ENCODE results near the gene PAGE5.

PAGE5 gene, protein sequence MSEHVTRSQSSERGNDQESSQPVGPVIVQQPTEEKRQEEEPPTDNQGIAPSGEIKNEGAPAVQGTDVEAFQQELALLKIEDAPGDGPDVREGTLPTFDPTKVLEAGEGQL

DNA sequence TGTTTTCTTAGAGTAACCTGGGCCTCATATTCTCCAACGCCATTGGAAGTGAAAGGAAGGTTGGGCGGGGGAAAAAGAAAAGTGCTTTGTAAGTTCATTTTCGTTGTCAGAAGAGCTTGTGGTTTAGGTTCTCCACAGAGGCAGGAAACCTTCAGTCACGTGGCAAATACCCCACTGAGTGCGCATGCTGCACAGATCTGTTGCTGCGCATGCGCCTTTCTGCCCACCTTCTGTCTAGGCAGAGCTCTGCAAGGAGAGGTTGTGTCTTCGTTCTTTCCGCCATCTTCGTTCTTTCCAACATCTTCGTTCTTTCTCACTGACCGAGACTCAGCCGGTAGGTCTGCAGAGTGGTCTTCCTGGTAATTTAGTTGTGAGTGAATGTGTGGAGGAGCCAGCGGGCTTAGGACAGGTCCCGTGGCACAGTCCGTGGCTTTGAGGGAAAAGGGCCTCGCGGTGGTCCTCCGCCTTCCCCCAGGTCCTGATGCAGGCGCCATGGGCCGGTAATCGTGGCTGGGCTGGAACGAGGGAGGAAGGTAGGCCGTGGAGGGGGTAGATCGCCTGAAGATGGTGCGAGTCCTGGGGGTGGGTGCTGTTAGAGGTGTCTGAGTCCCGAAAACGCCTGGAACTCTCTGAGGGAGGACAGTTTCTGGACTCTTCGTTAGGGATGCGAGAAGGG lies at the start of gene PAGE5:
TSS of gene PAGE5 (plus strand) at position 228 of the 676 bp plus-strand sequence. CDS start 1,037 bp downstream, outside the sequence.
- DNase-seq: no peak

DNA sequence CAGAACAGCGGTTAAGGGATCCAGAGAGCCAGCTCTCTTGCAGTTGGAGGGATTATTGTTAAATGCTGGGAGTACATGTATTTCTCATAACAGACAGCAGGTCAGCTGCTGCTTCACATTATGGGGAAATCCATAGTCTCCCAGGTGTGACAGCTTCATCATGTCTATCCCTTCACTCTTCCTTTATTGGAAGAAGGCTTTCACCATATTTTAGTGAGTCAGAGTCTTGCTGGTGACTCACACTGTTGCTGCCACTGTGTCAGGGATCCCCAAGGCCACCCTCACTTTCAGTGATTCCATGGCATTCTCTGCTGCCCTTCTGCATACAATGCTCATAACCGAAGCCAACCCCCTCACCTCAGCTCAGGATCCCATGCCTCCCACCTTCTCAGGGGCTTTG lies 32.9 kb upstream of the PAGE5 start:
- no peak for DNase-seq

DNA sequence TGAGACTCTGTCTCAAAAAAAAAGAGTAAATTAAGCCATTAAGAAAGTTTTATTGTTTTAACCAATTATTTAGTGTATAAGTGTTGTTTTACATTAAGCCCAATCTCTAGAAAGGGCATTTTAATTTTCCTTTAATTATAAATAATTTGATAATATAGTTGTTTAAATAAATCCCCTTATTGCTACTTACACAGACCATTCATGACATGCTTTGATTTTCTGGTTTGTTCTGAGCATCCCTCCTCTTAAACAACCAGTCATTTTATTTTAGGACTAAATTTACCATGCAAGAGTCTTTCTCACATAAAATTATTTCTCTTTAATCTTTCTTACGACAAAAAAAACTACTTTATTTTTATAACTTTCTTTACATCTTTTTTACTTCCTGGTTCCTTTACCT lies 23.5 kb upstream of the PAGE5 start:
- DNase-seq: no peak

DNA sequence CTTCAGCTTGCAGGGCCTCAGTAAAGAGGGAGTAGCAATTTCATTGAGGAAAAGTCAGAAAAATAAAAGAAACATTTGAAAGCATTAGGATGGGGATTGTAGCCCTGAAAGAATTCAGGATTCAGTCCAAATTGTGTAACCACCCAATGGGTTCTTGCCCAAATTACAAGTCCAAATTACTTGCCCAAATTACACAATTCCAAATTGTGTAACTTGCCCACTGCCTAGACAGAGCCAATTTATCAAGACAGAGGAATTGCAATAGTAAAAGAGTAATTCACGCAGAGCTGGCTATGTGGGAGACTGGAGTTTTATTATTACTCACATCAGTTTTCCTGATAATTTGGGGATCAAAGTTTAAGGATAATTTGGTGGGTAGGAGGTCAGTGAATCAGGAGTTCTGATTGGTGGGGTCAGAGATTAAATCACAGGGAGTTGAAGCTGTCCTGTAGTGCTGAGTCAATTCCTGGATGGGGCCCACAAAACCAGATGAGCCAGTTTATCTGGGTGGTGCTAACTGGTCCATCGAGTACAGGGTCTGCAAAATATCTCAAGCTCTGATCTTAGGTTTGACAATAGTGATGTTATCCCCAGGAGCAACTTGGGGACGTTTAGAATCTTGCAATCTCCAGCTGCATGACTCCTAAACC lies 18.1 kb upstream of the PAGE5 start:
- no peak for DNase-seq

DNA sequence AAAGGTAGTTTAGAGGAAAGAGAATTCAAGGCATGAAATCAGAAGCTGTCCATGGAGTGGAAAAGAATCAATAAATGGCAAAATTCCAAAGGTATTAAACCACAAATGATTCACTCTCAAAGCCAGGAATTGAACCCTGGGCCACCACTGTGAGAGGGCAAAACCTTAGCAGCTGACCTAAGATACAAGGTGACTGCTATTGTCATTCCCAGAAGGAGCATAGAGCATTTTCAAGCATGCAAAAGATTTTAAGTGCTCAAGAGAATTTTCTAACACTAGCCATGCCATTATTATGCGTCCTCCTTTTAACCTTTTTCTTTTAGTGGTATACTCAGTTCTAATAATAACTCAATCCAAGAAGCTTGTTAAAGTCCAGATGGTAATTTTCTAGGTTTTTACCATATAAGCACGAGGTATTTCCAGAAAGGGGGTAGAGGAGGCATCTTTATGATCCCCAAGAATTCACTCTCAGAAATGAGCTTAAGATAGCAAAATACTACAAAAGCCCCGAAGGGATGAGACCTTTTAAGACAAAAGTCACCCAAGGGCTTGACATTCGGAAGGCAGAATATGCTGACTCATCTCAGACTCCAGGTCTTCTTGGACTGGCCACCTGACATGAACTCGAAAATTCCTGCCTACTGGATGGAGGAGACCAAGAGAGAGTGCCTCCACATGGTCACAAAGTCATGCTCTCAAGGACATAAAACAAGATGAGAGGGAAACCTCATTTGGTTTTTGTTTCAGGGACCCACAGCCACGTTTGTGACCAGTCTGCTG lies 13.8 kb upstream of the PAGE5 start:
- DNase-seq: no peak

DNA sequence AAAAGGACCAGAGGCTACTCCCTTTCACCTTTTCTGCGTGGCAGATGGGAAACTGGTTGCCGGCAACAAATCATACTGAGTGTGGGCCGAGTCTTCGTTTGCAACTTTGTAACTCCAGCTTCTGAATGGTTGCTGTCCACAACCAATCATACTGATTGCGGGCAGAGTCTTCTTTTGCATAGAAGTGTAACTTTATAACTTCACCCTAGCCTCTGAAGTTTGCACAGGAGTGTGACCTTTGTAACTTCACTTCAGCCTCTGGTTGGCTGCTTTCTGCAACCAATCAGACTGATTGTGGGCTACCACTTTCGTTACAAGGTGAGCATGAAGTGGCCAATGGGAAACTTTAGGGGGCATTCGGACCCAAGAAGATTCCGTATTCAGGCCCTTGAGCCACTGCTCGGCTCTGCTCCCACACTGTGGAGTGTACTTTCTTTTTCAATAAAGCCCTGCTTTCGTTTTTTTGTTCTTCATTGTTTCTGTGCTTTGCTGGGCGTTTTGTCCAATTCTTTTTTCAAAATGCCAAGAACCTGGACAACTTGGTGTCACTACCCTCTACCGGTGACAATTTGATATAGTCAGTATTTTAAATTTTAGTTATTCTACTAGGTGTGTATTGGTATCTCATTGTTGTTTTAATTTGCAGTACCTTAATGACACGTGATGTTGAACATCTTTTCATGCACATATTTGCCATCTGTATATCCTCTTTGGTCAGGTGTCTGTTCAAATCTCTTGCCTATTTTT lies 9.0 kb upstream of the PAGE5 start:
- no peak for DNase-seq

DNA sequence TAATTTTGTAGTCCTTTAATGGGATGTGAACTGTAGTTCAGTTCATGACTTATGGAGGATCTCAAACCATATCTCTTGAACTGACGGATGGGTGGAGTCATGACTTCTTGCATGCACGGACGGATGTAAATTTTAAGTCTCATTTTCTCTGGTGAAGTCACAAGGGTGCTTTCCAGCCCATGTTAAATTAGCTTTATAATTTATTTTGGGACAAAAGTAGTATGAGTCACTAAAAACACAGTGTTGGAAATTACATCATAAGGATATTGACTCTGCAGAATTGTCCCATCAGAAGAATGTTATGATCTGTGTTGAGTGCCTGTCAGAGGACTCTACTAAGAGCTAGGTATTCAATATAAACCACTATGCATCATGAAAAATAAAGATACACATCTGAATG lies 6.8 kb upstream of the PAGE5 start:
- no peak for DNase-seq

DNA sequence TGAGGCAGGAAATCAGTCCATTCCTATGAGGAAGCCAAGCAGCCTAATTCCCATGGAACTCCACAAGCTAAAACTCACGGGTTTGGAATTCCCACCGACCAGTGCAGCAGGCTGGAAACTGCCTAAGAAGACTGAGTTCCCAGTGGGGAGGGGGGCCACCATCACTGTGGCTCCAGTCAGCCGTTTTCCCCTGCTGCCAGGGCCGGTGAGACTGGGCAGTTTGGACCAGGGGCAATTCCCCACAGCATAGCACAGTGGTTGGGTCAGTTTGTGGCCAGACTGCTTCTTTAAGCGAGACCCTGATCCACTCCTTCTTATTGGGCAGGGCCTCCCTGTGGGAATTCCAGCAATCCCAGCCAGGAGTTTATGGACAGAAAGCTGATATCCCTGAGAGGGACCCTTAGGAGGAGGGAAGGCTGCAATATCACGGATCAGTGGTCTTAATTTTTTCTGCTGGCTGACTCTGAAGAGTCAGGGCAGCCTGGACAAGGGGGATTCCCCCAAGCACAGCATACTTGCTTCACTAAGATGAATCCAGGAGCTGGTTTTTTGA lies 20.7 kb downstream of the PAGE5 start:
- no peak for DNase-seq

DNA sequence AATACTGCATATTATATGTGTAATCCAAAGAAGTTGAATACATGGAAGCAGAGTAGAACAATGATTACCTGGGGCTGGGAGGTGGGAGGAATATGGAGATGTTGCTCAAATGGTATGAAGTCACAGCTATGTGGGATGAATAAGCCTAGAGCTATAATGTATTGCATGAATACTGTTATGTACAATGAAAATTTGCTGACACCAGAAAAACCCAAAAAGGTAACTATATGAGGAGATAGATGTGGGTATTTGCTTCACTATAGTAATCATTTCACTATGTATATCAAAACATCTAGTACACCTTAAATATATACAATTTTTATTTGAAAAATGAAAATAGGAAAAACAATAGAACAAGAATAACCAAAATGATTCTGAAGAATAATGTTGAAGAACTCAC lies 33.4 kb downstream of the PAGE5 start:
- DNase-seq: no peak

DNA sequence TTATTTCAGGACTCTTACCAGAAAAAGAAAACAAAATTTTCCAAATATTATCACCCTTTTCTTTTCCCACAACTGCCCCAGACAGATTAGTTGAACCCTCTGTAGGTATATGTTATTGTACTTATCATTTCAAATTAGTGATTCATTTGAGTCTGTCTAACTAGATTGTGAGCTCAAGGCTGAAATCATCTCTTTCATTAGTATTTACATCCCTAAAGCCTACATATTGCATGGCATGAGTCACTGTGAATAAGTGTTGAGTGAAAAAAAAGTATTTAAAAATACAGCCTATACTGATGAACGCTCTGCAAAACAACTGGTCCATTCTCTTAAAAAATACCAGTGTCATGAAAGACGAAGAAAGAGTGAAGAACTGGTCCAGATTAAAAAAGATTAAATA lies 40.7 kb downstream of the PAGE5 start:
- DNase-seq: no peak

DNA sequence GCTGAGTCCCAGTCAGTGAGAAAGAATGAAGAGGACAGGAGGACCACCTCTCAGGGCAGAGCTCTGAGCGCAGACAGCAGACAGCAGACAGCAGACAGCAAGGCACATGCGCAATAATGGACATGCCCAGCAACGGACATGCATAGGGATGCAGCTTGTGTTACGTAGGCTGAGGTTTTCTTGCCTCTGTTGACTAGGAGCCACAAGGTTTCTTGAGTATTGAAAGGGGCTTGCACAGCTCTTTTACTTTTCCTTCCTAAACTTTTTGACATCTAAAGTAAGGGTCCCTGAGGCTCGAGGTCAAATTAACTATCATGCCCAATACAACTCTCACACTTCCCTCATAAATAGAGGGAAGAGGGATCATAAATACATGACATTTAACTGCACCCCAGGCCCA lies 44.7 kb downstream of the PAGE5 start, which contains the start of gene PAGE3:
TSS of gene PAGE3 (minus strand) at position 101 of the 400 bp plus-strand sequence. CDS start 1,013 bp downstream, outside the sequence.
- DNase-seq: no peak

Measured in activated CD4-positive, alpha-beta T cell treated with anti-CD3 and anti-CD28 coated beads for 1 hour (primary cell).